GM19035 (cell line): ENCODE measurements around the gene SYTL3.

Experiments used
- ATAC-seq: cut with Tn5 transposase; IDR thresholded peaks from one replicate; pipeline ENCODE4 v1.9.1; 2021; ENCODE audit not compliant: unreplicated experiment

The SYTL3 gene

DNA sequence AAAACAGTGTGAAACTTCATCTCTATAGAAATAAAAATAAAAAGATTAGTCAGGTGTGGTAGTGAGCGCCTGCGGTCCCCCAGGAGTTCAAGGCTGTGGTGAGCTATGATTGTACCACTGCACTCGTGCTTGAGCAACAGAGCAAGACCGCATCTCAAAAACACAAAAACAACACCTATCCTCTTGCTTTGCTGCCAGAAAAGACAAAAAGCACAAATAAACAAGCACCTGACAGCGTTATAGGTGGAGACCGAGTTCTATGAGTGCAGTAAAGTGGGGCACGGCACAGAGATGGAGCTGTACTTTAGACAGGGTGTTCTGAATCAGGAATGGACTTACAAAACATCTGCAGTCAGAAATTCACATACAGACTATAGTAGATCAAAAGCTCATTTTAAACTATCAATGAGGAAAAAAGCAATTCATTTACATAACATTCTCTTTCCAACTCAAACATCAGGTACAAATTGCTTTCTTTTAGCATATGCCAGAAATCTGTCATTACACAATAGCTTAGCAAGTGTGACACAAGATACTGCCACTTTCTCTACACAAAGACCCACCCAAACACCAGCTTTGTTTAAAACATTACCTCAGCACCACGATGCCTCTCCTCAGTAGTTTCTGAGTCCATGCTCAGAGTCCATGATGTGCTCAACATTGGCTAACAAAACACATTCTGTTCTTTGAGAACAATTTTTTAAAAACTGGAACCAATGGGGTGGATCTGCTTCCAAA is 159.3 kb downstream of the SYTL3 start:
- peak; percentile 75 for ATAC-seq

DNA sequence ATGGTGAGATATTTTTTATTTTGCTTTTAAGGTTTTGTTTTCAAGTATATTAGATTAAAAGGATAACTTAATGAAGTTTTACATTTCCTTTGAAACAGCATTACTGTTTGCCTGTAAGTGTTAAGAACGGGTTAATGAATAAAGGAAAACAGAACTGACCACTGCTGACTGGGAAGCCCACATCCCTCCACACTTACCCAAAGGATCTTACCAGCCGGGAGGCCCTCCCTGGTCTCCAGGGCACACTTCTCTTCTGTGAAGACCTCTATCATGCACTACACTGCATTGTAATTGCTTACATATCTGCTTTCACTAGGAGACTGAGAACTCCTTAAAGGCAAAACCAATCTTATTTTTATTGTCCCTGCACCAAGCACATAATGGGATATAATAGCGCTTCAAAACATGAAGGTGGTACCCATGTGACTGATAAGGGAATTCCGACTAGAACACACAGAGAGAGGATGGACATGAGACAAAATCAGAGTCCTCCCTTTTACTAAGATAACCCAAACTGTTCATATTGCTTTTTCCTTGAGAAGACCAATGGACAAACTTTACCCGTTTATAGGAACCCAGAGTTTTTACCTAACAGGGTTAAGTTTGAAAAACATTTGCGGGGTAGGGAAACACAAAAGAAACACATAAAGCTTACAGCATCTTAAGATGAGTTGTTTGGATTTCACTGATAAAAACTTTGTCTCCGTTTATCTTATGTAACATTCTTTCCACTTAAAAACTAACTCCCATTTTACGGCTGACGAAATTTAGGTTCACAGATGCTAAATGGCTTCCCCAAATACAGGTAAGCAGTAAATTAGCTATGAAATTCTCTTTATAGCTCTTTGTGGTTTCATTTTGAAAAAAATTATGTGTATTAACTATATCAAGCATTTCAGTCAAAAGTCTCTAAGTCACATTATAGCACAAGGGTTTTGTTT is 160.6 kb downstream of the SYTL3 start:
- no peak for ATAC-seq

DNA sequence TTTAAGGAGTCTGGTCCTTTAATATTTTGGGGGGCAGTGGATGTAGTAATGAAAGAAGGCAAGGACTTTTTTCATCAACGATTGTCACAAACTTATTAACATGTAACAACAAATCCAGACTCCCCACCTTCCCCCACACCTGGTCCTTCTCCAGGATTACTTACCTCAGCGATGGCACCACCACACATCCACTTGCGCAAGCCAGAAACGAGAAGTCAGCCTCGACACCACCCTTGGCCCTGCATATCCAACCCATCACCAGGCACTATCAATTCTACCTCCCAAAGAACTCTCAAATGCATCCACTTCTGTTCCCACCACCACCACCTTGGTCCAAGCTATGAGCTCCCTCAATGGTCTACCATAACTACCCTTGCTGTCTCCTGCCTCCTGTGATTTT is 162.8 kb downstream of the SYTL3 start:
- ATAC-seq, result no peak

DNA sequence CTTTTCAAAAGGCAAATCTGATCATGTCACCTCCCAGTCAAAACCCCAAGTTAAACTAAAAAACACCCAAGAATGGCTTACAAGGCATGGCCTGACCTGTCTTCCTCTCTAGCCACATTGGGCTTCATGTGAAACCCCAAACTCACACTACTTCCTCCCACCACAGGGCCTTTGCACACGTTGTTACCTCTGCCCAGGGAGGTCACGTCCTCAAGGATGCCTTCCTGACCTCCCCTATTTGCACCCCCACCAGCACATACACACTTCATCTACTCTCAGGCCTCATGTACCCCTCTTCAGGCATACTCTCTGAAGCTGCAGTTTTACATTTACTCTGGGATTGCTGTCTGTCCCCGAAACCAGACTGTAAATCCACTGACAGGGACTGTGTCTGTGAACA is 163.2 kb downstream of the SYTL3 start:
- no peak for ATAC-seq
